NB4 (cell line): Measurements from ENCODE around the gene TMEM131L.
"Not testable (repeated sequence)": the region's sequence is repeated elsewhere in the genome, so short reads cannot be mapped to it uniquely, and the experiment has no call there.

Source experiments
- DNase-seq: peaks from one replicate; pipeline ENCODE4 v3.0.0; 2010; ENCODE audit warnings: low read depth
- H3K4me3 ChIP-seq: one replicate; pipeline ENCODE4 v1.5.1; 2011; ENCODE audit warnings: mild to moderate bottlenecking, low read depth, low read length, moderate library complexity
- CTCF ChIP-seq: IDR thresholded peaks from one replicate; pipeline ENCODE4 v1.5.1; 2012; ENCODE audit warnings: low read depth, low read length
- MAX ChIP-seq: IDR thresholded peaks from 2 replicates; pipeline ENCODE4 v1.6.1; 2011; ENCODE audit warnings: low read depth, low read length
- MYC ChIP-seq: IDR thresholded peaks from 2 replicates; pipeline ENCODE4 v1.6.1; 2011; ENCODE audit warnings: low read depth, low read length
- POLR2A ChIP-seq: IDR thresholded peaks from 2 replicates; pipeline ENCODE4 v1.6.1; 2011; ENCODE audit warnings: mild to moderate bottlenecking; ENCODE audit not compliant: insufficient read length; ENCODE audit errors: extremely low read depth

TMEM131L gene

GRCh38 chr4:153542834-153543233 is 76.7 kb downstream of the TMEM131L start:
- no peak for TF ChIP-seq POLR2A
- TF ChIP-seq MAX: no peak
- no peak for TF ChIP-seq CTCF
- no peak for TF ChIP-seq MYC
- no peak for DNase-seq
- H3K4me3 ChIP-seq: no peak overlapping the region

GRCh38 chr4:153543351-153543750 is 77.2 kb downstream of the TMEM131L start:
- DNase-seq: no peak
- TF ChIP-seq MYC: no peak
- no peak for TF ChIP-seq MAX
- no peak for TF ChIP-seq POLR2A
- no peak for TF ChIP-seq CTCF
- H3K4me3 ChIP-seq: no peak overlapping the region

GRCh38 chr4:153545822-153546221 is 79.7 kb downstream of the TMEM131L start:
- no peak for DNase-seq
- H3K4me3 ChIP-seq: no peak overlapping the region
- no peak for TF ChIP-seq MAX
- no peak for TF ChIP-seq POLR2A
- TF ChIP-seq CTCF: no peak
- no peak for TF ChIP-seq MYC

GRCh38 chr4:153546280-153546679 is 80.1 kb downstream of the TMEM131L start:
- no peak for DNase-seq
- H3K4me3 ChIP-seq: no peak overlapping the region
- no peak for TF ChIP-seq MYC
- no peak for TF ChIP-seq MAX
- TF ChIP-seq POLR2A: no peak
- TF ChIP-seq CTCF: no peak

GRCh38 chr4:153547520-153547919 is 81.4 kb downstream of the TMEM131L start:
- no peak for DNase-seq
- no peak for TF ChIP-seq MAX
- TF ChIP-seq MYC: no peak
- no peak for TF ChIP-seq CTCF
- H3K4me3 ChIP-seq: no peak overlapping the region

- H3K4me3 ChIP-seq, DNase-seq: not testable (repeated sequence)
These were observed 82.7 kb downstream of the TMEM131L start for GRCh38 chr4:153548907-153549306.
